GM13977 (cell line): Measurements from ENCODE around the gene TMCO4.

ENCODE experiments used
- DNase-seq: peaks from one replicate; pipeline ENCODE4 v3.0.0; 2012; ENCODE audit warnings: low spot score
- in situ Hi-C: fragments of 300-500 bp; cut with MboI; formaldehyde crosslinking; loops from one replicate; pipeline ENCODE4 v1.12.0; 2022; ENCODE audit warnings: low sequenced_read_pairs, low pct_unique_long_range_greater_than_20kb, mixed read lengths, inconsistent platforms; ENCODE audit not compliant: unreplicated experiment
- TF ChIP-seq, protein P1 (sequence below): IDR thresholded peaks from 2 replicates; pipeline ENCODE4 v1.5.1; 2012; ENCODE audit warnings: mild to moderate bottlenecking, control low read depth; ENCODE audit not compliant: insufficient read depth; ENCODE audit errors: extremely low read depth, missing control alignments

The TMCO4 gene

GRCh38 chr1:19730793-19731192, 68.9 kb downstream of the TMCO4 start:
- no peak for DNase-seq
- in situ Hi-C loops, result no loop called here
- TF ChIP-seq, protein P1, sequence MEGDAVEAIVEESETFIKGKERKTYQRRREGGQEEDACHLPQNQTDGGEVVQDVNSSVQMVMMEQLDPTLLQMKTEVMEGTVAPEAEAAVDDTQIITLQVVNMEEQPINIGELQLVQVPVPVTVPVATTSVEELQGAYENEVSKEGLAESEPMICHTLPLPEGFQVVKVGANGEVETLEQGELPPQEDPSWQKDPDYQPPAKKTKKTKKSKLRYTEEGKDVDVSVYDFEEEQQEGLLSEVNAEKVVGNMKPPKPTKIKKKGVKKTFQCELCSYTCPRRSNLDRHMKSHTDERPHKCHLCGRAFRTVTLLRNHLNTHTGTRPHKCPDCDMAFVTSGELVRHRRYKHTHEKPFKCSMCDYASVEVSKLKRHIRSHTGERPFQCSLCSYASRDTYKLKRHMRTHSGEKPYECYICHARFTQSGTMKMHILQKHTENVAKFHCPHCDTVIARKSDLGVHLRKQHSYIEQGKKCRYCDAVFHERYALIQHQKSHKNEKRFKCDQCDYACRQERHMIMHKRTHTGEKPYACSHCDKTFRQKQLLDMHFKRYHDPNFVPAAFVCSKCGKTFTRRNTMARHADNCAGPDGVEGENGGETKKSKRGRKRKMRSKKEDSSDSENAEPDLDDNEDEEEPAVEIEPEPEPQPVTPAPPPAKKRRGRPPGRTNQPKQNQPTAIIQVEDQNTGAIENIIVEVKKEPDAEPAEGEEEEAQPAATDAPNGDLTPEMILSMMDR, result no peak

- DNase-seq, result no peak
- in situ Hi-C loops, result no loop called here
- TF ChIP-seq, protein P1, result no peak
Observed at GRCh38 chr1:19730232-19730631, 69.5 kb downstream of the TMCO4 start.

DNA sequence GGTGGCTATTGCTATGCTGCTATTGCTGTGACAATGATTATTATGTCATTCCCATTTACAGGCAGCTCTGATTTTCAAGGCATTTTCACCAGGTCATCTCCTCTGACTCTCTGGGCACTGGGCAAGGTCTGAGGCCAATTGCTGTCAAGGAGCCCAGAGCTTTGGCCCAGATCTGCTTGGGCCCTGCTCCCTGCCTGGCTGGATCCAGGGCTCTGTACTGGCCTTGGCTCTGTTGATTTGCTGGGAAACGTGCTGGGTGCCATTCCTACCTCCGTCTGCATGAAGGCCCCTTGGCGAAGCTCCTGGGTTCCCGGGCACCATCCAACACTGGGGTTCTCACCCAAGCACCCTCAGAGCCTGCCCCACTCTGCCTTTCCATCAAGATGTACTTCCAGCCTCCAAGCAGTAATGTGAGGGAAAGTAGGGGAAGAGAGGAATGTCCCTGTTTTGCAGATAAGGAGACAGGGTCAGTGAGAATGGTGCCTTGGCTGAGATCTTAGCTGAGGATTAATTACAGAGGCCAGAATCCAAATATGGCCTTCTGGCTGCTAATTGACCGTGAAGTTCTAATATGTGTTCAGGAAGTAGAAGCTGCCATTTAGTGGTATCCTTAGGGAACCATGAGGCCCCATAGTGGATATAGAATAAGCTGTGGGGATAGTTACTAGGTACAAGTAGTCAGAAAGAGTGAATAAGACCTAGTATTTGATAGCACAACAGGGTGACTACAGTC, 71.1 kb downstream of the TMCO4 start:
- DNase-seq, result no peak
- in situ Hi-C loops, result no loop called here

GRCh38 chr1:19725606-19726005, 74.1 kb downstream of the TMCO4 start:
- no peak for DNase-seq
- in situ Hi-C loops, result no loop called here
- TF ChIP-seq, protein P1, result no peak

More for the DNA sequence above, 71.1 kb downstream of the TMCO4 start:
- TF ChIP-seq, protein P1, result no peak

GRCh38 chr1:19723874-19724273, 75.8 kb downstream of the TMCO4 start:
- in situ Hi-C loops, result no loop called here
- TF ChIP-seq, protein P1, result no peak
- no peak for DNase-seq

DNA sequence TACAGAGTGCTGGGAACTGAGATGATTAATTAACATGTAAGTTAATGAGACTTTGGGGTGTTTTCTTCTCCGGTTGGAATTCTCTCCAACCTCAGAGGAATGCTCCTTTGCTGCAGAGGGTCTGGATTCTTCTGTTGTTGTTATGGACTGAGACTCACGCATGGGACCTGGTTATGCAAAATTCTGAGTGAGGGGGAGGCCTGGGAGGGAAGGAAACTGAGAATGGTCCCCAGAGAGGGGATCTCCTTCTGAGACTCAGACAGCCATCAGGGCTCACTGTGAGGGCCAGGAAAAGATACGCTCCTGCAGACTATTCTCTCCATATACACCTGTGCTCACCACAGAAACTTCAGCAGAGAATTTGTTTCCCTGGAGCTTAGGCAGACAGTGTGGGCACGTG, 78.7 kb downstream of the TMCO4 start:
- TF ChIP-seq, protein P1, result no peak
- DNase-seq, result no peak
- in situ Hi-C loops, result no loop called here
